ENCODE data around the gene SLC6A12.

SLC6A12 gene

DNA sequence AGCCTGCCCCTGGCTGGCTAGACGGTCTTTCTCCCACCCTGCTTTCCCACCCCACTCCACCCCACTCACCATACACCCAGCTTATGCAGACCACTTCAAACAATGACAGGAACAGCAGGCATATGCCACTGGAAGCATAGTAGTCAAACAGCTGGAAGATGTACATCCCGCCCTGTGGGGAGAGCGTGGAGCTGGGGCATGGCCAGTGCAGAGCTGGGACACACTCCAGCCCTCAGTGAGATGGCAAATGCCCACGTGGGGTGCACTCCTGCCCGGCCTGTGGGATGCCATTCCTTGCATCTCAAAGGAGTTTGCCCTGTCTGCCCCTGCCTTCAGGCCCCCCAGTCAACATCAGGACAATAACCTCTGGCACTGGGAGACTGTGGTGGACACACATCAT, 18.8 kb downstream of the SLC6A12 start:
- TF ChIP-seq CTCF (conservative IDR thresholded peaks at IDR 0.05): no peak
- H3K27ac ChIP-seq: no peak overlapping the region

GRCh38 chr12:194276-194675, 19.7 kb downstream of the SLC6A12 start:
- no peak for TF ChIP-seq CTCF (conservative IDR thresholded peaks at IDR 0.05)

DNA sequence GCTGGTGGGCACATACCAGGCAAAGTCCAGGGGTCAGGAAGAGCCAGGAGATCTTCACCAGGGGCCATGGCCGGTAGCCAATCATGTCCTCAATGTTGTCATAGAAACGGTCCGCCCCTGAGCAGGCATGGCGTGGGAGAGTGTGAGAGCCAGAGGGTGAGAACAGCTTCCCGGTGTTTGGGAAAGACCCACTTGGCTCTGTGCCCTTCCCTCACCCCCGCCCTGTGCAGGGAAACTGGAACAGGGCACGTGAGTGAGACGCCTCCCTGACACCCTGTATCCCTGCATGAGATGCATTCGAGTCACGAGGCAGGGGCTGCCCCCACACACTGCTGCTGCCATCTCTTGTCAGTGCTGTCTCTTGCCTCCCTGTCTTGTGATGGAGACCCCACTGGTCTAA, 20.7 kb downstream of the SLC6A12 start:
- TF ChIP-seq CTCF (conservative IDR thresholded peaks at IDR 0.05): no peak
- H3K27ac ChIP-seq: no peak overlapping the region

More at GRCh38 chr12:194276-194675, 19.7 kb downstream of the SLC6A12 start:
- no peak overlapping the region for H3K27ac ChIP-seq

DNA sequence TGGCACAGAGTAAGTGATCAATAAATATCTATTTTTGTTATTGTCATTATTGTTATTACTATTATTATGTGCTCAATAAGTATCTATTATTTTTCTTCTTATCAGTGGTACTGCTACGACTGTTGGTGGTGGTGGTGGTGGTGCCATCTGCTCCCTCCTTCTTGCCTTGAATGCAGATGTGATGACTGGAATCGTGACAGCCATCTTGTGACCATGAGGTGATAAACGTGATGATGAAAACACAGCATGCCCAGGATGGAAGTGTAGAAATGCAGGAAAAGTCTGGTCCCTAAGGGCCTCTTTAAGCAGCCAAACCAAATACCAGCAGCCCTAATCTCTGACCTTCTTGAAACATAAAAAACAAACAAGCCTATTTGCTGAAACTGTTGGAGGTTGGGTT, 22.4 kb downstream of the SLC6A12 start:
- no peak overlapping the region for H3K27ac ChIP-seq
- TF ChIP-seq CTCF (conservative IDR thresholded peaks at IDR 0.05): no peak

DNA sequence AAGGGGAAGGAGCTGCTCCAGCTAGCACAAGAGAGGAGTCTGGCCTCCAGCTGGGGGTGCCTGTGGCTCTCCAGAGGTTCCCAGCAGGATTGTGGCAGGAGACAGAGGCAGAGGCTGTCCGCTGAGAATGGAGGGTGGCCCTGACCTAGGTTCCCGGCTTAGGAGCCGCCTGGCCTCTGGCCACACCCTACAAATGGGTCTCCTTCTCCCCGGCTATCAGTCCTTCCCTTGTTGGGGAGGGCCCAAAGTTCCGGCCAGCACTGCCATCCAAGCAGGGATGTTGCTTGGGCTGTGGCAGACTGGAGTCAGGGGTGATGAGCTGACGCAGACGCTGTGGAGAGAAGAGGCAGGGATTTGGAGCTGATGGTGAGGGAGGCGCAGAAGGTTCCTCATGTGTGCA, 23.1 kb downstream of the SLC6A12 start:
- H3K27ac ChIP-seq: no peak overlapping the region
- TF ChIP-seq CTCF (conservative IDR thresholded peaks at IDR 0.05): no peak

DNA sequence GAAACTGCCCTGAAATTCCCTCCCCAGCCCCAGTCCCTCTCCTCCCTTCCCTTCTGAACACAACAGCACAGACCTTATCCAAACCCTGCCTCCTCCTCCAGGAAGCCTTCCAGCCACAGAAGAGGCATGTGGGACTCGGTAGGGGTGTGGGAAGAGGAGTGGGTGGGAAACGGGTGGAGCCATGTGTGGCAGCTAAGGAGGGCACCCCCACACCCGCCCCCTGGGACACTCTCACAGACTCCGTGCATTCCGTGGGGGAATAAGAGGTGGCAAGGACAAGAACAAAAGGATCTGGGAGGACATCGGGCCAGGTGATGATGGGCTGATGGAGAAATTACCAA, 24.4 kb downstream of the SLC6A12 start:
- H3K27ac ChIP-seq: peak overlapping the region; percentile 47; the same call in 1 of the 2 replicates
- TF ChIP-seq CTCF (conservative IDR thresholded peaks at IDR 0.05): no peak

- peak overlapping the region; percentile 47; the same call in 1 of the 2 replicates for H3K27ac ChIP-seq
- TF ChIP-seq CTCF (conservative IDR thresholded peaks at IDR 0.05): peak; percentile 97
These were observed 24.9 kb downstream of the SLC6A12 start for GRCh38 chr12:188910-189621.

GRCh38 chr12:187986-188909, 25.7 kb downstream of the SLC6A12 start:
- peak overlapping the region; percentile 47; the same call in 1 of the 2 replicates for H3K27ac ChIP-seq

All from VCaP (cell line).